ENCODE measurements around the gene KRTAP1-5.
"Not testable (repeated sequence)": the region's sequence is repeated elsewhere in the genome, so short reads cannot be mapped to it uniquely, and the experiment has no call there.

- not testable (repeated sequence) for TF ChIP-seq POLR2A, CTCF (IDR thresholded peaks at IDR 0.05)
Observed at GRCh38 chr17:41065016-41065689, 38.1 kb upstream of the KRTAP1-5 start.
